Stimulated activated CD4-positive, alpha-beta T cell treated with anti-CD3 and anti-CD28 coated beads, Interleukin-4, amount 100 ng/mL, for 24 hours (primary cell): Measurements from ENCODE around the gene CFAP91.
"Not testable (repeated sequence)": the region's sequence is repeated elsewhere in the genome, so short reads cannot be mapped to it uniquely, and the experiment has no call there.

Experiments
- DNase-seq: peaks from one replicate; pipeline ENCODE4 v3.0.0-alpha.2; 2020

Gene CFAP91

GRCh38 chr3:119678209-119678608, 24.6 kb upstream of the CFAP91 start:
- not testable (repeated sequence) for DNase-seq

GRCh38 chr3:119679874-119680273, 22.9 kb upstream of the CFAP91 start:
- DNase-seq: no peak

- DNase-seq: no peak
Observed at GRCh38 chr3:119681279-119681678, 21.5 kb upstream of the CFAP91 start.

GRCh38 chr3:119683421-119683820, 19.4 kb upstream of the CFAP91 start:
- DNase-seq: no peak

GRCh38 chr3:119690043-119690656, 12.7 kb upstream of the CFAP91 start:
- no peak for DNase-seq

GRCh38 chr3:119695480-119695879, 7.3 kb upstream of the CFAP91 start:
- no peak for DNase-seq

GRCh38 chr3:119697394-119697793, 5.4 kb upstream of the CFAP91 start:
- no peak for DNase-seq

GRCh38 chr3:119700269-119700919, 2.4 kb upstream of the CFAP91 start:
- DNase-seq: peak; percentile 60

- DNase-seq: no peak
Observed at GRCh38 chr3:119700920-119701734, 1.7 kb upstream of the CFAP91 start.

- DNase-seq: no peak
Observed at GRCh38 chr3:119703820-119704531, 1.2 kb downstream of the CFAP91 start.

- DNase-seq: no peak
Observed at GRCh38 chr3:119715105-119715504, 12.3 kb downstream of the CFAP91 start.

GRCh38 chr3:119716998-119717397, 14.2 kb downstream of the CFAP91 start:
- no peak for DNase-seq

GRCh38 chr3:119717520-119717919, 14.7 kb downstream of the CFAP91 start:
- no peak for DNase-seq

GRCh38 chr3:119723022-119723421, 20.2 kb downstream of the CFAP91 start:
- DNase-seq: no peak

- DNase-seq: no peak
Observed at GRCh38 chr3:119726909-119727308, 24.1 kb downstream of the CFAP91 start.

- DNase-seq: no peak
Observed at GRCh38 chr3:119729996-119730395, 27.2 kb downstream of the CFAP91 start.

- DNase-seq: no peak
Observed at GRCh38 chr3:119731560-119732343, 28.9 kb downstream of the CFAP91 start.

GRCh38 chr3:119733812-119734211, 31.0 kb downstream of the CFAP91 start:
- DNase-seq: no peak

GRCh38 chr3:119738741-119739140, 35.9 kb downstream of the CFAP91 start:
- no peak for DNase-seq

GRCh38 chr3:119741657-119742590, 39.1 kb downstream of the CFAP91 start:
- DNase-seq: no peak

- DNase-seq: no peak
Observed at GRCh38 chr3:119743921-119744320, 41.1 kb downstream of the CFAP91 start.
